SU-DHL-6 (cell line): ENCODE results near the gene ANKS1A.

Experiments used
- CTCF ChIP-seq: fragments of 200-600 bp; sonication (generic); IDR thresholded peaks from one replicate; pipeline ENCODE4 v1.5.1; 2017; ENCODE audit warnings: antibody characterized with exemption, mild to moderate bottlenecking, low read length, moderate library complexity; ENCODE audit not compliant: insufficient read depth, poor library complexity, severe bottlenecking
- EZH2phosphoT487 ChIP-seq: fragments of 200-600 bp; sonication (generic), shearing (Covaris generic); conservative IDR thresholded peaks from 2 replicates; pipeline ENCODE4 v1.6.1; 2018; ENCODE audit warnings: mild to moderate bottlenecking, antibody characterized with exemption, low read length, moderate library complexity, mixed read lengths

GRCh38 chr6:34959224-34959623 lies 70.2 kb downstream of the ANKS1A start:
- TF ChIP-seq CTCF (no peak), EZH2phosphoT487 (no peak)
